ENCODE measurements around the gene ROR2. TPM values are rescaled to one million over a fixed set of nuclear protein-coding genes. Genes with fewer than 3 reads are reported as not detected.

ROR2 gene
- total and polyA plus RNA-seq, 4 donors = 0.13 to 0.84 (median 0.52) TPM

DNA sequence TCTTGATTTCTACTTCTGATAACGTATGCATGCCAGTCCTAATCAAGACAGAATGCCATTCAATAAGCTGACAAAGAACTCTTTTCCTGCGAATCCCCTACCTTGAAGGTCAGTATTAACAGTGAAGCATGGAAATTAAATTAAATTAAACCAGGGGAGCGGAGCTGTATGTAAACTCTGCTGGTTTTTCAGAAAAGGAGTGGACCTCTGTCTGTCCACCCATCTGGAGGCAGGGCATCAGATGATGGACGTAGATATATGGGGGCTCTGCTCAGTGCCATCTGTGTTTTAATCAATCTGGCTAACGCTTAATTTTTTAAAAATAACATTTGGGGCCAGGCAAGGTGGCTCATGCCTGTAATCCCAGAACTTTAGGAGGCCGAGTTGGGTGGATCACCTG lies 101.9 kb downstream of the ROR2 start:
- H3K4me3 ChIP-seq (ENCODE audit: low read depth in 1 of 3, low read length in 3 of 3) = no peak overlapping the region
- DNase-seq (ENCODE audit: low spot score) = no peak
- H3K4me1 ChIP-seq (ENCODE audit: control insufficient read depth in 4 of 4, insufficient read depth in 4 of 4, low read length in 3 of 4) = no peaks in the 10 kb centered on the region
- 82% methylated on average over 6 of the region's 6 CpGs for WGBS
- no peaks in the 10 kb centered on the region for H3K9me3 ChIP-seq (ENCODE audit: control insufficient read depth in 4 of 4, low read length in 3 of 4)
- H3K36me3 ChIP-seq (ENCODE audit: control insufficient read depth in 4 of 4, insufficient read depth in 3 of 4, low read depth in 1 of 4, low read length in 3 of 4) = no peaks in the 10 kb centered on the region
- no peak overlapping the region for H3K9ac ChIP-seq (ENCODE audit: low read depth in 1 of 2, low read length in 2 of 2)
- no peak for TF ChIP-seq HNF4A (conservative IDR thresholded peaks at IDR 0.05)
- no peak for TF ChIP-seq NR2F2 (IDR thresholded peaks at IDR 0.05)
- TF ChIP-seq HNF4G (IDR thresholded peaks at IDR 0.05) = no peak
- no peak for TF ChIP-seq ATF3 (IDR thresholded peaks at IDR 0.05)
- TF ChIP-seq RAD21 (IDR thresholded peaks at IDR 0.05) = no peak
- TF ChIP-seq FOXA1 (IDR thresholded peaks at IDR 0.05) = no peak
- no peak for TF ChIP-seq GABPA (IDR thresholded peaks at IDR 0.05 in 1 of 2, conservative IDR thresholded peaks at IDR 0.05 in 1 of 2)
- TF ChIP-seq TAF1 (conservative IDR thresholded peaks at IDR 0.05) = no peak
- no peak for TF ChIP-seq JUND (IDR thresholded peaks at IDR 0.05)
- no peak for TF ChIP-seq RXRA (IDR thresholded peaks at IDR 0.05)
- TF ChIP-seq EGR1 (IDR thresholded peaks at IDR 0.05; ENCODE audit: low read depth in 2 of 2) = no peak
- H3K27ac ChIP-seq (ENCODE audit: low read depth in 1 of 2, low read length in 2 of 2) = no peak overlapping the region
- H3K27me3 ChIP-seq (ENCODE audit: control insufficient read depth in 4 of 4, insufficient read depth in 4 of 4, low read length in 3 of 4) = peaks cover 0 to 3% (median 0%) of the 10 kb centered on the region in 4 donors

DNA sequence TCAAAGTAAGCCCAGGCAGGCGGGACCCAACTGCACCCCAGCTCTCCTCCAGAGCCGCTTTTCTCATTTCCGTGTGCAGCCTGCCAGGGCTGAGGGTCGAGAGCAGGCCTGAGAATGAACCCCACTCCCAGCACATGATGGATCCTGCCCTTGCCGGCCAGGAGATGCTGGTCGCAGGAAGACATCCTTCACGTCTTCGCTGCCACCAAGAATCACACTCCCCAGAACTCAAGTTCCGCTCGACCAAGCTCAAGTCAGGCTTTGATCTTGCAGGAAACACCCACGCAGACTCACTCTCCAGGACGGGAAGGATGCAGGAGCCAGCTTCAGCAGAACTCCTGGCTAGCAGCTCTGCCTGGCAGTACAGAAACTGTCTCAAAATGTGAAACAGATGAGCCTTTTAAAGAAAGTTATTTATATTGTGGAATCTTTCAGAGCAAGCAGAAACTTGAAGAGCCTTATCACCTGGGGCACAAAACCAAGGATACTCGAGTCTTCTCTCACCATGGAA lies 102.4 kb downstream of the ROR2 start:
- DNase-seq (ENCODE audit: low spot score) = no peak
- Histone ChIP-seq H3K27ac (ENCODE audit: low read depth in 1 of 2, low read length in 2 of 2) (no peak overlapping the region), H3K4me1 (ENCODE audit: control insufficient read depth in 4 of 4, insufficient read depth in 4 of 4, low read length in 3 of 4) (no peaks in the 10 kb centered on the region), H3K36me3 (ENCODE audit: control insufficient read depth in 4 of 4, insufficient read depth in 3 of 4, low read depth in 1 of 4, low read length in 3 of 4) (no peaks in the 10 kb centered on the region), H3K27me3 (ENCODE audit: control insufficient read depth in 4 of 4, insufficient read depth in 4 of 4, low read length in 3 of 4) (peaks cover 0 to 3% (median 0%) of the 10 kb centered on the region in 4 donors), H3K9me3 (ENCODE audit: control insufficient read depth in 4 of 4, low read length in 3 of 4) (no peaks in the 10 kb centered on the region), H3K4me3 (ENCODE audit: low read depth in 1 of 3, low read length in 3 of 3) (no peak overlapping the region), H3K9ac (ENCODE audit: low read depth in 1 of 2, low read length in 2 of 2) (no peak overlapping the region)
- TF ChIP-seq, protein P1, sequence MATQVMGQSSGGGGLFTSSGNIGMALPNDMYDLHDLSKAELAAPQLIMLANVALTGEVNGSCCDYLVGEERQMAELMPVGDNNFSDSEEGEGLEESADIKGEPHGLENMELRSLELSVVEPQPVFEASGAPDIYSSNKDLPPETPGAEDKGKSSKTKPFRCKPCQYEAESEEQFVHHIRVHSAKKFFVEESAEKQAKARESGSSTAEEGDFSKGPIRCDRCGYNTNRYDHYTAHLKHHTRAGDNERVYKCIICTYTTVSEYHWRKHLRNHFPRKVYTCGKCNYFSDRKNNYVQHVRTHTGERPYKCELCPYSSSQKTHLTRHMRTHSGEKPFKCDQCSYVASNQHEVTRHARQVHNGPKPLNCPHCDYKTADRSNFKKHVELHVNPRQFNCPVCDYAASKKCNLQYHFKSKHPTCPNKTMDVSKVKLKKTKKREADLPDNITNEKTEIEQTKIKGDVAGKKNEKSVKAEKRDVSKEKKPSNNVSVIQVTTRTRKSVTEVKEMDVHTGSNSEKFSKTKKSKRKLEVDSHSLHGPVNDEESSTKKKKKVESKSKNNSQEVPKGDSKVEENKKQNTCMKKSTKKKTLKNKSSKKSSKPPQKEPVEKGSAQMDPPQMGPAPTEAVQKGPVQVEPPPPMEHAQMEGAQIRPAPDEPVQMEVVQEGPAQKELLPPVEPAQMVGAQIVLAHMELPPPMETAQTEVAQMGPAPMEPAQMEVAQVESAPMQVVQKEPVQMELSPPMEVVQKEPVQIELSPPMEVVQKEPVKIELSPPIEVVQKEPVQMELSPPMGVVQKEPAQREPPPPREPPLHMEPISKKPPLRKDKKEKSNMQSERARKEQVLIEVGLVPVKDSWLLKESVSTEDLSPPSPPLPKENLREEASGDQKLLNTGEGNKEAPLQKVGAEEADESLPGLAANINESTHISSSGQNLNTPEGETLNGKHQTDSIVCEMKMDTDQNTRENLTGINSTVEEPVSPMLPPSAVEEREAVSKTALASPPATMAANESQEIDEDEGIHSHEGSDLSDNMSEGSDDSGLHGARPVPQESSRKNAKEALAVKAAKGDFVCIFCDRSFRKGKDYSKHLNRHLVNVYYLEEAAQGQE (IDR thresholded peaks at IDR 0.05) = no peak
- no peak for TF ChIP-seq YY1 (IDR thresholded peaks at IDR 0.05)
- TF ChIP-seq, protein P2, sequence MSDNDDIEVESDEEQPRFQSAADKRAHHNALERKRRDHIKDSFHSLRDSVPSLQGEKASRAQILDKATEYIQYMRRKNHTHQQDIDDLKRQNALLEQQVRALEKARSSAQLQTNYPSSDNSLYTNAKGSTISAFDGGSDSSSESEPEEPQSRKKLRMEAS (IDR thresholded peaks at IDR 0.05) = no peak
- TF ChIP-seq RAD21 (IDR thresholded peaks at IDR 0.05) = no peak
- TF ChIP-seq TAF1 (conservative IDR thresholded peaks at IDR 0.05) = no peak
- no peak for TF ChIP-seq NR2F2 (IDR thresholded peaks at IDR 0.05)
- no peak for TF ChIP-seq HNF4A (conservative IDR thresholded peaks at IDR 0.05)
- TF ChIP-seq RXRA (IDR thresholded peaks at IDR 0.05) = no peak
- 65% methylated on average over 13 of the region's 13 CpGs for WGBS

- TF ChIP-seq FOXA2 (IDR thresholded peaks at IDR 0.05) = no peak
- no peak for TF ChIP-seq FOXA1 (IDR thresholded peaks at IDR 0.05)
- no peak for TF ChIP-seq YY1 (IDR thresholded peaks at IDR 0.05)
- no peak for TF ChIP-seq RXRA (IDR thresholded peaks at IDR 0.05)
- TF ChIP-seq JUND (IDR thresholded peaks at IDR 0.05) = no peak
- no peak for TF ChIP-seq CTCF (IDR thresholded peaks at IDR 0.05; ENCODE audit: low read depth, low read length, missing input control)
- TF ChIP-seq, protein P3, sequence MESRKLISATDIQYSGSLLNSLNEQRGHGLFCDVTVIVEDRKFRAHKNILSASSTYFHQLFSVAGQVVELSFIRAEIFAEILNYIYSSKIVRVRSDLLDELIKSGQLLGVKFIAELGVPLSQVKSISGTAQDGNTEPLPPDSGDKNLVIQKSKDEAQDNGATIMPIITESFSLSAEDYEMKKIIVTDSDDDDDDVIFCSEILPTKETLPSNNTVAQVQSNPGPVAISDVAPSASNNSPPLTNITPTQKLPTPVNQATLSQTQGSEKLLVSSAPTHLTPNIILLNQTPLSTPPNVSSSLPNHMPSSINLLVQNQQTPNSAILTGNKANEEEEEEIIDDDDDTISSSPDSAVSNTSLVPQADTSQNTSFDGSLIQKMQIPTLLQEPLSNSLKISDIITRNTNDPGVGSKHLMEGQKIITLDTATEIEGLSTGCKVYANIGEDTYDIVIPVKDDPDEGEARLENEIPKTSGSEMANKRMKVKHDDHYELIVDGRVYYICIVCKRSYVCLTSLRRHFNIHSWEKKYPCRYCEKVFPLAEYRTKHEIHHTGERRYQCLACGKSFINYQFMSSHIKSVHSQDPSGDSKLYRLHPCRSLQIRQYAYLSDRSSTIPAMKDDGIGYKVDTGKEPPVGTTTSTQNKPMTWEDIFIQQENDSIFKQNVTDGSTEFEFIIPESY (IDR thresholded peaks at IDR 0.05) = no peak
- no peak for TF ChIP-seq HNF4G (IDR thresholded peaks at IDR 0.05)
- TF ChIP-seq NR2F2 (IDR thresholded peaks at IDR 0.05) = no peak
- TF ChIP-seq GABPA (IDR thresholded peaks at IDR 0.05 in 1 of 2, conservative IDR thresholded peaks at IDR 0.05 in 1 of 2) = no peak
- Histone ChIP-seq H3K36me3 (ENCODE audit: control insufficient read depth in 4 of 4, insufficient read depth in 3 of 4, low read depth in 1 of 4, low read length in 3 of 4) (no peaks in the 10 kb centered on the region), H3K4me1 (ENCODE audit: control insufficient read depth in 4 of 4, insufficient read depth in 4 of 4, low read length in 3 of 4) (no peaks in the 10 kb centered on the region), H3K9ac (ENCODE audit: low read depth in 1 of 2, low read length in 2 of 2) (no peak overlapping the region), H3K4me3 (ENCODE audit: low read depth in 1 of 3, low read length in 3 of 3) (no peak overlapping the region), H3K27me3 (ENCODE audit: control insufficient read depth in 4 of 4, insufficient read depth in 4 of 4, low read length in 3 of 4) (peaks cover 0 to 3% (median 0%) of the 10 kb centered on the region in 4 donors), H3K27ac (ENCODE audit: low read depth in 1 of 2, low read length in 2 of 2) (no peak overlapping the region), H3K9me3 (ENCODE audit: control insufficient read depth in 4 of 4, low read length in 3 of 4) (no peaks in the 10 kb centered on the region)
- DNase-seq (ENCODE audit: low spot score) = no peak
- 86% methylated on average over 6 of the region's 6 CpGs for WGBS
These were observed 104.1 kb downstream of the ROR2 start for GRCh38 chr9:91845879-91846278.

Data from liver (tissue), 9 donors.